H9 (cell line): ENCODE results near the gene KRT77. TPM values are rescaled to one million over a fixed set of nuclear protein-coding genes. Genes with fewer than 3 reads are reported as not detected.
"Not testable (repeated sequence)": the region's sequence is repeated elsewhere in the genome, so short reads cannot be mapped to it uniquely, and the experiment has no call there.

Experiments
- DNase-seq: peaks from one replicate; pipeline ENCODE4 v3.0.0-alpha.2; 2017
- H2AFZ ChIP-seq: one replicate; pipeline ENCODE4 v1.6.1; 2013; ENCODE audit warnings: mild to moderate bottlenecking, low read length, control low read depth, moderate library complexity
- H2AK5ac ChIP-seq: 2 replicates; pipeline ENCODE4 v1.6.1; 2013; ENCODE audit warnings: low read length, control low read depth, mixed read lengths; ENCODE audit not compliant: insufficient read length
- H2BK120ac ChIP-seq: one replicate; pipeline ENCODE4 v1.6.1; 2013; ENCODE audit warnings: low read depth, mild to moderate bottlenecking, low read length, control low read depth, inconsistent platforms; ENCODE audit not compliant: poor library complexity, severe bottlenecking
- H2BK12ac ChIP-seq: 2 replicates; pipeline ENCODE4 v1.6.1; 2013; ENCODE audit warnings: low read length, control low read depth, mixed read lengths, low read depth; ENCODE audit not compliant: insufficient read length
- H2BK15ac ChIP-seq: 2 replicates; pipeline ENCODE4 v1.6.1; 2013; ENCODE audit warnings: low read depth, low read length, control low read depth
- H2BK20ac ChIP-seq: one replicate; pipeline ENCODE4 v1.6.1; 2013; ENCODE audit warnings: low read depth, mild to moderate bottlenecking, low read length, control low read depth, inconsistent platforms; ENCODE audit not compliant: poor library complexity, severe bottlenecking
- H2BK5ac ChIP-seq: 2 replicates; pipeline ENCODE4 v1.6.1; 2013; ENCODE audit warnings: low read length, control low read depth, mixed read lengths; ENCODE audit not compliant: insufficient read length
- H3K14ac ChIP-seq: 2 replicates; pipeline ENCODE4 v1.6.1; 2013; ENCODE audit warnings: low read length, control low read depth; ENCODE audit not compliant: insufficient read depth
- H3K18ac ChIP-seq: 2 replicates; pipeline ENCODE4 v1.6.1; 2013; ENCODE audit warnings: low read depth, mild to moderate bottlenecking, mixed read lengths, low read length, control low read depth; ENCODE audit not compliant: insufficient read length
- H3K23ac ChIP-seq: 2 replicates; pipeline ENCODE4 v1.6.1; 2013; ENCODE audit warnings: low read length, control low read depth, mixed read lengths, low read depth; ENCODE audit not compliant: insufficient read length
- H3K23me2 ChIP-seq: 2 replicates; pipeline ENCODE4 v1.6.1; 2013; ENCODE audit warnings: low read depth, mild to moderate bottlenecking, mixed read lengths, low read length, control low read depth; ENCODE audit not compliant: insufficient read length, poor library complexity, severe bottlenecking
- H3K27ac ChIP-seq: 2 replicates; pipeline ENCODE4 v1.5.1; 2013; ENCODE audit warnings: low read length, control low read depth, mixed read lengths, low read depth; ENCODE audit not compliant: insufficient read length
- H3K27me3 ChIP-seq: 2 replicates; pipeline ENCODE4 v1.6.1; 2013; ENCODE audit warnings: low read length, control low read depth, inconsistent platforms; ENCODE audit not compliant: insufficient read depth
- H3K4ac ChIP-seq: 2 replicates; pipeline ENCODE4 v1.6.1; 2013; ENCODE audit warnings: low read depth, mild to moderate bottlenecking, control low read depth, inconsistent platforms, low read length, moderate library complexity
- H3K4me1 ChIP-seq: 2 replicates; pipeline ENCODE4 v1.6.1; 2013; ENCODE audit warnings: low read length, control low read depth, inconsistent platforms; ENCODE audit not compliant: insufficient read depth
- H3K4me2 ChIP-seq: 2 replicates; pipeline ENCODE4 v1.6.1; 2013; ENCODE audit warnings: low read length, control low read depth, mixed read lengths; ENCODE audit not compliant: insufficient read length, insufficient read depth
- H3K56ac ChIP-seq: 2 replicates; pipeline ENCODE4 v1.6.1; 2013; ENCODE audit warnings: low read depth, mild to moderate bottlenecking, mixed read lengths, low read length, control low read depth; ENCODE audit not compliant: insufficient read length
- H3K79me1 ChIP-seq: 2 replicates; pipeline ENCODE4 v1.6.1; 2013; ENCODE audit warnings: low read depth, mild to moderate bottlenecking, moderate library complexity, low read length, control low read depth, inconsistent platforms; ENCODE audit not compliant: insufficient read depth, poor library complexity, severe bottlenecking
- H3K79me2 ChIP-seq: 2 replicates; pipeline ENCODE4 v1.6.1; 2013; ENCODE audit warnings: low read length, control low read depth, inconsistent platforms; ENCODE audit not compliant: insufficient read depth
- H3K9ac ChIP-seq: 2 replicates; pipeline ENCODE4 v1.6.1; 2013; ENCODE audit warnings: low read length, control low read depth, mixed read lengths; ENCODE audit not compliant: insufficient read length; ENCODE audit errors: extremely low read depth
- H3K9me3 ChIP-seq: one replicate; pipeline ENCODE4 v1.6.1; 2013; ENCODE audit warnings: low read depth, low read length, inconsistent platforms; ENCODE audit not compliant: control insufficient read depth
- H3T11ph ChIP-seq: one replicate; pipeline ENCODE4 v1.6.1; 2013; ENCODE audit warnings: mild to moderate bottlenecking, low read length, control low read depth, inconsistent platforms
- H4K20me1 ChIP-seq: one replicate; pipeline ENCODE4 v1.6.1; 2013; ENCODE audit not compliant: control insufficient read depth, insufficient read length, insufficient read depth
- H4K5ac ChIP-seq: 2 replicates; pipeline ENCODE4 v1.6.1; 2013; ENCODE audit warnings: low read depth, mild to moderate bottlenecking, mixed read lengths, low read length, control low read depth; ENCODE audit not compliant: insufficient read length
- H4K8ac ChIP-seq: replicated peaks from 2 replicates; pipeline ENCODE4 v1.6.1; 2013; ENCODE audit warnings: low read length, control low read depth, mixed read lengths, low read depth; ENCODE audit not compliant: insufficient read length
- H4K91ac ChIP-seq: 2 replicates; pipeline ENCODE4 v1.6.1; 2013; ENCODE audit warnings: low read depth, mild to moderate bottlenecking, moderate library complexity, mixed read lengths, low read length, control low read depth; ENCODE audit not compliant: insufficient read length
- H3K27ac Mint-ChIP-seq, 3 experiments: 2 replicates in 2 of 3; 3 replicates in 1 of 3; pipeline ENCODE4 v1.8.0; 2020 to 2021; ENCODE audit warnings: mixed read lengths in 3 of 3, mild to moderate bottlenecking in 1 of 3, moderate library complexity in 1 of 3
- H3K27me3 Mint-ChIP-seq: 2 replicates; pipeline ENCODE4 v1.8.0; 2021; ENCODE audit warnings: low read depth, mild to moderate bottlenecking, moderate library complexity, mixed read lengths
- H3K36me3 Mint-ChIP-seq, 3 experiments: 2 replicates in 2 of 3; 3 replicates in 1 of 3; pipeline ENCODE4 v1.8.0; 2020 to 2021; ENCODE audit warnings: low read depth in 3 of 3, mixed read lengths in 3 of 3; ENCODE audit not compliant: insufficient read depth in 1 of 3
- H3K4me1 Mint-ChIP-seq, 2 experiments: 2 replicates each; pipeline ENCODE4 v1.8.0; 2020; ENCODE audit warnings: mixed read lengths in 2 of 2
- H3K4me3 Mint-ChIP-seq, 2 experiments: 2 replicates in 1 of 2; 3 replicates in 1 of 2; pipeline ENCODE4 v1.8.0; 2020 to 2021; ENCODE audit warnings: mild to moderate bottlenecking in 2 of 2, mixed read lengths in 2 of 2, moderate library complexity in 1 of 2
- H3K9me3 Mint-ChIP-seq, 2 experiments: 2 replicates in 1 of 2; 3 replicates in 1 of 2; pipeline ENCODE4 v1.8.0; 2020; ENCODE audit warnings: mild to moderate bottlenecking in 2 of 2, mixed read lengths in 2 of 2, moderate library complexity in 1 of 2
- CTCF ChIP-seq: fragments of 200-600 bp; sonication (generic); conservative IDR thresholded peaks from 3 replicates; pipeline ENCODE4 v1.8.0; 2021; ENCODE audit warnings: antibody characterized with exemption, mild to moderate bottlenecking
- WGBS: extraction: QIAGEN DNeasy Blood & Tissue Kit; methylation state at CpG from one replicate; pipeline ENCODE4 v1.1.7; 2013; ENCODE audit warnings: missing lambda C conversion rate, low lambda C conversion rate, mixed read lengths; ENCODE audit not compliant: insufficient read length; ENCODE audit errors: extremely low coverage; 5-methylcytosine and 5-hydroxymethylcytosine counted together
- total RNA-seq: library from RNA; stranded (reverse); gene quantifications from 2 replicates; pipeline ENCODE4 v1.2.1, GENCODE V29; 2021

Gene KRT77
- total RNA-seq, 1 experiment from 2014 or later, result not detected

GRCh38 chr12:52751795-52752194 lies 48.5 kb upstream of the KRT77 start:
- H3K27me3 Mint-ChIP-seq, result peaks cover 55% of the 10 kb centered on the region
- Histone ChIP-seq H2BK120ac (no peak overlapping the region), H3K27ac (no peak overlapping the region), H4K5ac (no peak overlapping the region), H3K79me1 (no peaks in the 10 kb centered on the region), H2BK5ac (no peak overlapping the region), H3K4me2 (no peak overlapping the region), H3K9me3 (no peaks in the 10 kb centered on the region), H3K23me2 (no peaks in the 10 kb centered on the region), H3K18ac (no peak overlapping the region), H2BK12ac (no peak overlapping the region), H2BK15ac (no peak overlapping the region), H2AK5ac (no peak overlapping the region), H3K79me2 (no peaks in the 10 kb centered on the region), H3K9ac (no peak overlapping the region), H3K23ac (no peak overlapping the region), H2AFZ (no peak overlapping the region), H4K20me1 (no peaks in the 10 kb centered on the region), H3K27me3 (no peaks in the 10 kb centered on the region), H3T11ph (no peak overlapping the region), H3K4ac (no peak overlapping the region), H3K56ac (no peak overlapping the region), H2BK20ac (no peak overlapping the region), H3K4me1 (no peaks in the 10 kb centered on the region), H4K91ac (no peak overlapping the region), H4K8ac (no peak overlapping the region), H3K14ac (no peak overlapping the region)
- H3K4me3 Mint-ChIP-seq, result no peak overlapping the region
- H3K36me3 Mint-ChIP-seq, result no peaks in the 10 kb centered on the region
- no peak for TF ChIP-seq CTCF
- no peak for DNase-seq
- H3K9me3 Mint-ChIP-seq, result no peaks in the 10 kb centered on the region
- no peaks in the 10 kb centered on the region for H3K4me1 Mint-ChIP-seq
- no peak overlapping the region for H3K27ac Mint-ChIP-seq

GRCh38 chr12:52750532-52750931 lies 47.2 kb upstream of the KRT77 start:
- not testable (repeated sequence) for H3K18ac ChIP-seq, H4K91ac ChIP-seq, H3K14ac ChIP-seq, H4K20me1 ChIP-seq, H3K27ac ChIP-seq, H2BK120ac ChIP-seq, H3K4me3 Mint-ChIP-seq, H3K27ac Mint-ChIP-seq, H3K23ac ChIP-seq, H3K9me3 ChIP-seq, H2AFZ ChIP-seq, DNase-seq, H4K5ac ChIP-seq, H3K9me3 Mint-ChIP-seq, H3K4me2 ChIP-seq, H3K4me1 ChIP-seq, H3K56ac ChIP-seq, H3K79me1 ChIP-seq, H3K4ac ChIP-seq, H4K8ac ChIP-seq, H3K79me2 ChIP-seq, H3K23me2 ChIP-seq, H2BK5ac ChIP-seq, H3K4me1 Mint-ChIP-seq, H2BK15ac ChIP-seq, H3K36me3 Mint-ChIP-seq, H2BK20ac ChIP-seq, H2AK5ac ChIP-seq, H2BK12ac ChIP-seq, H3K27me3 ChIP-seq, H3T11ph ChIP-seq, H3K9ac ChIP-seq
- no CpG with 5 or more reads among the region's 3 CpGs for WGBS
- H3K27me3 Mint-ChIP-seq, result peaks cover 67% of the 10 kb centered on the region
